ENCODE measurements around the gene RIBC2. TPM values are rescaled to one million over a fixed set of nuclear protein-coding genes. Genes with fewer than 3 reads are reported as not detected.

The RIBC2 gene
- total RNA-seq, 2 experiments from 2014 or later: 0.78 TPM; not detected in 1

- H3K79me2 ChIP-seq (ENCODE audit: insufficient read depth, low read depth, low read length): no peaks in the 10 kb centered on the region
- ChIA-PET CTCF (ENCODE audit: unreplicated experiment) (no interaction called here), POLR2A (no interaction called here)
These were observed 57.4 kb downstream of the RIBC2 start for GRCh38 chr22:45470871-45471270.

GRCh38 chr22:45472426-45472825 lies 58.9 kb downstream of the RIBC2 start:
- Histone ChIP-seq H4K20me1 (ENCODE audit: insufficient read depth, low read length) (no peaks in the 10 kb centered on the region), H3K9me2 (ENCODE audit: insufficient read depth, low read length) (no peaks in the 10 kb centered on the region), H3K4me1 (ENCODE audit: insufficient read depth, low read length, poor library complexity, severe bottlenecking) (no peaks in the 10 kb centered on the region), H3K36me3 (ENCODE audit: insufficient read depth, low read length) (no peaks in the 10 kb centered on the region), H3K79me2 (ENCODE audit: insufficient read depth, low read depth, low read length) (no peaks in the 10 kb centered on the region), H3K4me3 (ENCODE audit: low read depth, low read length, poor library complexity, severe bottlenecking) (no peak overlapping the region), H2AFZ (ENCODE audit: low read length) (no peak overlapping the region), H3K4me2 (ENCODE audit: low read length) (no peak overlapping the region), H3K9me3 (ENCODE audit: low read length) (no peaks in the 10 kb centered on the region), H3K27ac (ENCODE audit: low read depth, low read length, poor library complexity, severe bottlenecking) (no peak overlapping the region)
- ChIA-PET POLR2A (no interaction called here), CTCF (ENCODE audit: unreplicated experiment) (no interaction called here)
- no TSS peak for BruUV-seq (replicated peaks)
- intact Hi-C loops (cut with micrococcal nuclease; ENCODE audit: unreplicated experiment): no loop called here
- DNase-seq (ENCODE audit: low spot score): no peak
- no peak for TF ChIP-seq EZH2phosphoT487 (IDR thresholded peaks at IDR 0.05; ENCODE audit: borderline replicate concordance, low read depth, low read length)

More at GRCh38 chr22:45470871-45471270, 57.4 kb downstream of the RIBC2 start:
- H3K4me3 ChIP-seq (ENCODE audit: low read depth, low read length, poor library complexity, severe bottlenecking): no peak overlapping the region
- no TSS peak for BruUV-seq (replicated peaks)
- H3K27ac ChIP-seq (ENCODE audit: low read depth, low read length, poor library complexity, severe bottlenecking): no peak overlapping the region
- H3K36me3 ChIP-seq (ENCODE audit: insufficient read depth, low read length): no peaks in the 10 kb centered on the region
- no peak for DNase-seq (ENCODE audit: low spot score)
- H3K4me1 ChIP-seq (ENCODE audit: insufficient read depth, low read length, poor library complexity, severe bottlenecking): no peaks in the 10 kb centered on the region
- no peak overlapping the region for H2AFZ ChIP-seq (ENCODE audit: low read length)
- intact Hi-C loops (cut with micrococcal nuclease; ENCODE audit: unreplicated experiment): no loop called here
- no peaks in the 10 kb centered on the region for H3K9me2 ChIP-seq (ENCODE audit: insufficient read depth, low read length)
- no peaks in the 10 kb centered on the region for H4K20me1 ChIP-seq (ENCODE audit: insufficient read depth, low read length)
- H3K9me3 ChIP-seq (ENCODE audit: low read length): no peaks in the 10 kb centered on the region
- H3K4me2 ChIP-seq (ENCODE audit: low read length): no peak overlapping the region
- no peak for TF ChIP-seq EZH2phosphoT487 (IDR thresholded peaks at IDR 0.05; ENCODE audit: borderline replicate concordance, low read depth, low read length)
- TF ChIP-seq CTCF (conservative IDR thresholded peaks at IDR 0.05; ENCODE audit: low read length): no peak

DNA sequence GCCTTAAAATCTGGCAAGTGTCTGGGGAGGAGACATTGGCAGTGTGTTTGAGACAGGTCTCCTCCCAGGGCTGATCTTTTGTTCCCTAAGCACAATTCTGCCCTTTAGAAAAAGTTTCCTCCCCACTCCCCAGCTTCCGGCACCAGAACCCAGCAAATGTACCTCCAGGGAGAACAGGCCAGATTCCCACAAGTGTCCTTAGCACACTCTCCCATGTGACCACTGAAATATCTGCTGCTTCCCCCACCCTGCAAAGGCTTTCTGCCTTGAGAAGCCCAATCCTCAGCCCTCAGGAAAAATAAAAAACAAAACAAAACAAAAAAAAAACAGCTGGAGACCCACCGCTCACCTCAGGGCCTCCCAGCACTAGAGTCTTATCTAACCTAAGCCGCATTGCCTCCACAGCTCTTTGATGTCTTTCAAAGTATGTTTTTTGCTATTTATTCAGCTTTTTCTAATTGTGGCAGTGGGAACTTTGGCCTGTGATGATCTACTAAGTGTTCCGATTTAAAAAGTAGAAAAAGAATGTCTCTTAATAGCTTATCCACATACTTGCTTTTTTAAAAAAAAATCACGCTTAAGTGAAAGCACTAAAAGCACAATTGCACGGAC lies 60.2 kb downstream of the RIBC2 start:
- Histone ChIP-seq H3K27ac (ENCODE audit: low read depth, low read length, poor library complexity, severe bottlenecking) (no peak overlapping the region), H3K79me2 (ENCODE audit: insufficient read depth, low read depth, low read length) (no peaks in the 10 kb centered on the region), H3K36me3 (ENCODE audit: insufficient read depth, low read length) (no peaks in the 10 kb centered on the region), H4K20me1 (ENCODE audit: insufficient read depth, low read length) (no peaks in the 10 kb centered on the region), H3K4me3 (ENCODE audit: low read depth, low read length, poor library complexity, severe bottlenecking) (no peak overlapping the region), H3K4me2 (ENCODE audit: low read length) (no peak overlapping the region), H2AFZ (ENCODE audit: low read length) (no peak overlapping the region), H3K9me2 (ENCODE audit: insufficient read depth, low read length) (no peaks in the 10 kb centered on the region), H3K9me3 (ENCODE audit: low read length) (no peaks in the 10 kb centered on the region), H3K4me1 (ENCODE audit: insufficient read depth, low read length, poor library complexity, severe bottlenecking) (no peaks in the 10 kb centered on the region)
- DNase-seq (ENCODE audit: low spot score): no peak
- TF ChIP-seq CTCF (conservative IDR thresholded peaks at IDR 0.05; ENCODE audit: low read length): no peak
- no peak for TF ChIP-seq EZH2phosphoT487 (IDR thresholded peaks at IDR 0.05; ENCODE audit: borderline replicate concordance, low read depth, low read length)
- intact Hi-C loops (cut with micrococcal nuclease; ENCODE audit: unreplicated experiment): no loop called here
- no TSS peak for BruUV-seq (replicated peaks)
- ChIA-PET POLR2A (interaction anchor here (0.7 kb wide), 1 partner anchor 395 kb away, joined by 3 read pairs; no protein-coding TSS in a partner anchor), CTCF (ENCODE audit: unreplicated experiment) (no interaction called here)
